ENCODE data around the gene ZBTB32.
A peak's percentile ranks its signal among the peaks of the same experiment; 100 is the strongest.
"Not testable (repeated sequence)": the region's sequence is repeated elsewhere in the genome, so short reads cannot be mapped to it uniquely, and the experiment has no call there.

ZBTB32 gene

GRCh38 chr19:35704218-35704617, at the start of gene ZBTB32:
Gene ZBTB32 (plus strand): TSS chr19:35704558. CDS start chr19:35714627, 10,069 bp downstream.
- no peak for DNase-seq

DNA sequence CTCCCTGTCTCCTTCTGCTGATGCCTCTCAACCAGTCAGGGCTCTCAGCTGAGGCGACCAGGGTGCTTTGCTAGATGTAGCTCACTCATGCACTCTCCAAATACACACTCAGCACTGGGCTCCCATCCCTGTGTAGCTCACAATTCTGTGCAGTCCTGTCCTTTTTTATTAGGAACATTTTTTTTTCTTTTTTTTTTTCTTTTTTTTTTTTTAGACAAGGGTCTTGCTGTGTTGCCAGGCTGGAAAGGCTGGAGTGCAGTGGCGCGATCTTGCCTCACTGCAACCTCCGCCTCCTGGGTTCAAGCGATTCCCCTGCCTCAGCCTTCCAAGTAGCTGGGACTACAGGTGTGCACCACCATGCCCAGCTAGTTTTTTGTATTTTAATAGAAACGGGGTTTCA, 49.5 kb upstream of the ZBTB32 start:
- DNase-seq = not testable (repeated sequence)

DNA sequence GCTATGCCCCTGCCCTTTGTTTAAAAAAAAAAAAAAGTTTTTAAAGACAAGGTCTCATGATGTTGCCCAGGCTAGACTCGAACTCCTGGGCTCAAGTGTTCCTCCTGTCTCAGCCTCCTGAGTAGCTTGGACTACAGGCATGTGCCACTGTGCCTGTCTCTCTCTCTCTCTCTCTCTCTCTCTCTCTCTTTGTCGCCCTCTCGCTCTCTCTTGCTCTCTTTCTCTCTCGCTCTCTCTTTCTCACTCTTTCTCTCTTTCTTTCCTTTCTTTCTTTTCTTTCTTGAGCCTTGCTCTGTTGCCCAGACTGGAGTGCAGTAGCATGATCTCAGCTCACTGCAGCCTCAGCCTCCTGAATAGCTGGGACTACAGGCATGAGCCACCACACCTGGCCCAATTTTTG, 48.8 kb upstream of the ZBTB32 start:
- no peak for DNase-seq

- no peak for DNase-seq
These were observed 47.7 kb upstream of the ZBTB32 start for GRCh38 chr19:35656700-35657099.

DNA sequence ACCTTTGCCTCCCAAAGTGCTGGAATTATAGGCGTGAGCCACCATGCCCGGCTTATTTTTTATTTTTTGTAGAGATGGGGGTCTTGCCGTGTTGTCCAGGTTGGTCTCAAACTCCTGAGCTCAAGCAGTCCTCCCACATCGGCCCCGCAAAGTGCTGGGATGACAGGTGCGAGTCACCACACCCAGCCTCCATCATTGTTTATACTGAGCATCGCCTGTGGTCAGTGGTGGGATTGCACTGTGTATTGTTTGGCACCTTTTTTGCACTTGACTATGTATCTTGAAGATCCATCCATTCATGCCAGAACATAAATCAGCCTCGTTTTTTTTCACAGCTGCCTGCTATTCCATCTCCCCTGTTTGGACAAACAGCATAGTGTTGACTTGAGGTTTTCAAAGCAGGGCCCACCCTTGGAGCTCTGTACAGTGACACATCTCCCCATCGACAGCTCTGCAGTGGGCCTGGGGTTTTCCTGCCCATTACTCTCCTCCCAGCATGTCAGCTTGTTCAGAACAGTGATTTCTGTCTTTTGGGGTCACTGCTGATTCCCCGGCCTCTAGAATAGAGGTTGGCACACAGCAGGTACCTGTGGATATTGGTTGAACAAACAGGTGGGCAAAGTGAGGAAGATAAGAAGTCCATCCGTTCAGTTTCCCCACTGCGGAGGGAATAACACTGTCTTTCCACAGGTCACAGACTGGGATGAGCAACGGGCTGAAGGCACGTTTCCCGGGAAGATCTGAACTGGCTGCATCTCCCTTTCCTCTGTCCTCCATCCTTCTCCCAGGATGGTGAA, 46.3 kb upstream of the ZBTB32 start:
- no peak for DNase-seq

DNA sequence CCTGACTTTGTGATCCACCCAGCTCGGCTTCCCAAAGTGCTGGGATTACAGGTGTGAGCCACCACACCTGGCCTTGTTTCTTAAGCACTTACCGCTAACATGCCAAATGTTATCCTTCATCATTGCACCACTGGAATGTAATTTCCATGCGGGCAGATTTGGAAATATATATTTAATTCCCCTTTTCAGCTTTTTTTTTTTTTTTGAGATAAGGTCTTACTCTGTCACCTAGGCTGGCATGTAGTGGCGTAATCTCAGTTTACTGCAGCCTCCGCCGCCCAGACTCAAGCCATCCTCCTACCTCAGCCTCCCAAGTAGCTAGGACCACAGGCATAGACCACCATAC, 42.4 kb upstream of the ZBTB32 start:
- DNase-seq = no peak

- no peak for DNase-seq
These were observed 40.4 kb upstream of the ZBTB32 start for GRCh38 chr19:35663981-35664380.

DNA sequence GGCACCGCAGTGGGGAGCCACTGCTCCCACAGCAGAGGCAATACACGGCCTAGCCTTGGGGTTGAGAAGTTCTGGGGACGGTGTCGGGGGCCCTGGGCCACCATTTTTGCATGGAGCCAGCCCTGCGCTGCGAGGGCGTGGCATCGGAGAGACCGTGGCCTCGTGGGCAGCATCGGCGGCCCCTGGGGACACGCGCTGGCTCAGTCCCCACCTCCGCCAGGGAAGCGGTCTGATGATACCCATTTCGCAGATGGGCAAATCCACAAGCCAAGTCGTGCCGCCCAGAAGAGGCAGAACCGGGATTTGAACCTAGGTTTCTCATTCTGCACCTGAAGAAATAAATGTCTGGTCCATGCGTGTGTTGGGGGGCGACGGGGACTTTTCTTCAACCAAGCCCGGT, 39.2 kb upstream of the ZBTB32 start:
- DNase-seq = no peak

DNA sequence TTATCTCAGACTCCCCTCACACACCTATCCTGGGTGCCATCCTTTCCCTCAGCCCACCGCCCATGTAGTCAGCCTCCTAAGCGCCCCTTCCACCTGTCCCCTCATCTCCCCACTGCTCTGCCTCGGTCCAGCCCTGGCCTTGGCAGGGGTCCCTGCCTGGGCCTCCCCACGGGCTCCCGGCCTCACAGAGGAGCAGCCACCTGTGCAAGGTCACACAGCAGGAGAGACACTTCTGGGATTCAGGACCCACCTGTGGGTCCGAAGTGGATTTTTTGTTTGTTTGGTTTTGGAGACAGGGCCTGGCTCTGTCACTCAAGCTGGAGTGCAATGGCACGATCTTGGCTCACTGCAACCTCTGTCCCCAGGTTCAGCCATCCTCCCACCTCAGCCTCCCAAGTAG, 38.8 kb upstream of the ZBTB32 start:
- no peak for DNase-seq

DNA sequence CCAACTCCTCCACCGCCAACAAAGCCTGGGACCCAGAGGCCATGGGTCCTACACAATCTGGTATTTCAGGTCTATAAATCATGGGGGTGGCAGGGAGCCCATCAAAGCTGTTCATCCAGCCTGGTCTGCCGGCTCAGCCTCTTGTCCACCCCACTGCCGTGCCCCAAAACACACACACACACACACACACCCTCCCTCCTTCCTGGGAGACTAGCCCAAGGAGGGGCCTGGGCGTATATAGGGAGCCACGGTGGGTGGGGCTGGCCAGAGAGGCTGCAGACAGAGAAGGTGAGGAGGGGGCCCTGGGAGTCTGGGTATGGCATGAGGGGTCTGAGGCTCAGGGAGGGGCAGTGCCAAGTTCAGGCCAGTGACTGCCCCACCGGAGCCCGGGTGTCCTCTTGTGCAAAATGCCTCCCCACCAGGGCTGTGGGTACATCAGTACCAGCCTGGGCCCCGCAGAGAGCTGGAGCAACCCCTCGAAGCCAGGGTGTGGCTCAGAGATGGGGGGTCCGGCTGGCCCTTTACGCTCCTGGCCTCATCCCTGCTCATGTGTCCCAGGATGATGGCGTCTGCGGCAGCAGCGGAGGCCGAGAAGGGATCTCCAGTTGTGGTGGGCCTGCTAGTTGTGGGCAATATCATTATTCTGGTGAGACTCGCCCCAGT, 38.0 kb upstream of the ZBTB32 start, which contains the start of gene UPK1A:
Gene UPK1A, plus strand, starts transcription at position 267 of the 663 bp plus-strand sequence. Its CDS starts 296 bp downstream, at position 563.
- DNase-seq = no peak

DNA sequence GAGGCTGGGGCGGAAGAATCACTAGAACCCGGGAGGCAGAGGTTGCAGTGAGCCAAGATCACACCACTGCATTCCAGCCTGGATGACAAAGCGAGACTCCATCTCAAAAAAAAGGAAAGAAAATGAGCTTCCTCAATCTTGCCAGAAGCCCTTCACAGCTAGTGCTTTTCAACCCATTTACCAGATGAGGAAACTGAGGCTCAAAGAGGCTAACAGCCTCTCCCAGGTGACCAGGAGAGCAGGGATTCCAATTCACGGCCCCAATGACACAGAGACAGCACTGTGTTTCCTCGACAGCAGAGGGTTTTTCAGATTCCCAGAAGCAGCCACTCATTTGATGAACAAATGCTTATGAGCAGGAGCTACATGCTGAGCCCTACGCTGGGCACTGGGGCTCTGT, 34.8 kb upstream of the ZBTB32 start:
- no peak for DNase-seq

GRCh38 chr19:35669974-35670373, 34.4 kb upstream of the ZBTB32 start:
- no peak for DNase-seq

DNA sequence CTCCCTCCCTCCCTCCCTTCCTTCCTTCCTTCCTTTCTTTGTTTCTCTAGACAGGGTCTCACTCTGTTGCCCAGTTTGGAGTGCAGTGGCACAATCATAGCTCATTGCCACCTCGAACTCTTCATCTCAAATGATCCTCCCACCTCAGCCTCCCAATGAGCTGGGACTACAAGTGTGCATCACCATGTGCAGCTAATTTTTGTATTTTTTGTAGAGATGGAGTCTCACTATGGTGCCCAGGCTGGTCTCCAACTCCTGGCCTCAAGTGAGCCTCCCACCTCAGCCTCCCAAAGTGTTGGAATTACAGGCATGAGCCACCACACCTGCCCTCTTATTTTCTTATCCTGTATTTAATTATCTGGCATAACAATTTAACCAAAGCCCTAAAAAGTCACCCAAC, 33.7 kb upstream of the ZBTB32 start:
- no peak for DNase-seq

GRCh38 chr19:35671818-35672217, 32.5 kb upstream of the ZBTB32 start:
- DNase-seq = peak in 1 of 2 experiments; percentile 4

GRCh38 chr19:35673121-35673804, 31.1 kb upstream of the ZBTB32 start:
- DNase-seq = no peak

DNA sequence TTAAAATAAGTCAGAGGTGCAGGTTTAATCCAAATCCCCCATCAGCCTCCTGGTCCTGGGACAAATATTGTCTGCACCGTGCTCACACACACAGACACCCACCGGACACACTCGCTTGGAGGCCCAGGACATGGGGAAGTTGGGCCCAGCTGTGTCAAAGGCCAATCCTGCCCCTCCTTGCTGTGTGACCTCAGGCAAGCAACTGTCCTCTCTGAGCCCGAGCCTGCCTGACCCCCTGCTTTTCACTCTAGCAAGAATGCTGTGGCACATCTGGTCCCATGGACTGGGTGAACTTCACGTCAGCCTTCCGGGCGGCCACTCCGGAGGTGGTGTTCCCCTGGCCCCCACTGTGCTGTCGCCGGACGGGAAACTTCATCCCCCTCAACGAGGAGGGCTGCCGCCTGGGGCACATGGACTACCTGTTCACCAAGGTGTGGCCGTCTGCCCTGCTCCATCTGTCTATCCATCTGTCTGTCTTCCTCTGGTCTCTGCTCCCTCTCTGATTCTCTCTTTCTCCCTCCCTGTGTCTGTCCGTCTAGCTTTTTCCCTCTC, 28.7 kb upstream of the ZBTB32 start:
- no peak for DNase-seq

DNA sequence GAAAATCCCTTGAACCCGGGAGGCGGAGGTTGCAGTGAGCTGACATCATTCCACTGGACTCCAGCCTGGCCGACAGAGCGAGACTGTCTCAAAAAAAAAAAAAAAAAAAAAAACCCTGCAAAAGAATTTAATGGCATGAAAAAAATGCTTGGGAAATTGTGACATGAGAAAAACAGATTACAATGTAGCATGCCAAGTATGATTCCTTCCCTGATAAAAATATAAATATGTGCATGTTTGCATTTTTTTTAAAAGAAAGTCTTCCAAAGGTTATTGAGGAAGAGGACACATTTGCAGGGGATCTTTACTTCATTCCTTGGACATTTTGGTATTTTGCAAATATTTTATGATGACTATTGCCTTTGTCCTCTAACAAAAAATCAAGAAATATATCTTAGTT, 14.5 kb upstream of the ZBTB32 start:
- no peak for DNase-seq

DNA sequence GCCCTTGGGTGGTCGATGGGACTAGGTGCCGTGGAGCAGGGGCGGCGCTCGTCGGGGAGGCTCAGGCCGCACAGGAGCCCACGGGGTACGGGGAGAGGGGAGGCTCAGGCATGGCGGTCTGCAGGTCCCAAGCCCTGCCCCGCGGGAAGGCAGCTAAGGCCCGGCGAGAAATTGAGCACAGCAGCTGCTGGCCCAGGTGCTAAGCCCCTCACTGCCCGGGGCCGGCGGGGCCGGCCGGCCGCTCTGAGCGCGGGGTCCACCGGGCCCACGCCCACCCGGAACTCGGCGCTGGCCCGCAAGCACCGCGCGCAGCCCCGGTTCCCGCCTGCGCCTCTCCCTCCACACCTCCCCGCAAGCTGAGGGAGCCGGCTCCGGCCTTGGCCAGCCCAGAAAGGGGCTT, 13.3 kb upstream of the ZBTB32 start:
- DNase-seq = not testable (repeated sequence)

DNA sequence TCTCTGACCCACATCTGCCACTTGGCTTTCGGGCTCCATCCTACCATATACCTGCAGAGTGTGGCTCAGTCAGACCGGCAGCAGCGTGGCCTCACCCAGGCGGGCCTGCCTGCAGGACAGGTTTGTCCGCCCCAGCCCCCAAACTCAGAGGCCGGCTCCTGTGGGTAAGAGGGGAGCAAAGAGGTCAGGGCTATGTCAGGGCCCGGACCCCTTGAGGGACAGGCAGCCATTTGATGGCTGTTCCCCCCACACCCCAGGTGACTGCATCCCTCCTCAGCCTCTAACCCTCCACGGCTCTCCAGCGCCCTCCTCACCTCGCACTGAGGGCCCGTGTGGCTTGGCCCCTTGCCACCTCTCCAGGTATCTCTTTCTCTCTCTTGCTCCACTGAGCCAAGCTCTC, 12.3 kb upstream of the ZBTB32 start:
- no peak for DNase-seq

- DNase-seq = no peak
These were observed 10.9 kb upstream of the ZBTB32 start for GRCh38 chr19:35693422-35693821.

- peak; percentile 86 to 89 for DNase-seq
These were observed 10.3 kb upstream of the ZBTB32 start for GRCh38 chr19:35693835-35694599.

GRCh38 chr19:35695895-35696422, 8.4 kb upstream of the ZBTB32 start:
- no peak for DNase-seq

DNA sequence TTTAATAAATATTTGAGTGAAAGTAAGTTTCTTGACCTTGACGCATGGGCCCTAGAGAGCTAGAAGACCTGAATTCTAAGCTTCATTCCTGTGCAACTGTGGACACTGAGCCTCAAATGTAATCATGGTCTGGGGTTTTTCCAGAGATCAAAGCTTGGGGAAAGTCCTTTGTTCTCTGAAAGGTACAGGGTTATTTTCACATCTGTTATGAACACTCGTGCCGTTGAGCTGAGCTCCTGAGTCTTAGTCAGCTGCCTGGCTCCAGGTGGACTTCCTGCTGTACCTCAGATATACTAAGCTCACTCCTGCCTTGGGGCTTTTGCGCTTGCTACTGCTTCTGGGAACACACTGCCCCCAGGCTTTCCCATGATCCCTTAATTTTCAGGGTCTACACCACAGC, 7.5 kb upstream of the ZBTB32 start:
- DNase-seq = no peak
